Stromal cell of bone marrow (primary cell): ENCODE measurements around the gene RRAS2.
"Not testable (repeated sequence)": the region's sequence is repeated elsewhere in the genome, so short reads cannot be mapped to it uniquely, and the experiment has no call there.

ENCODE experiments used
- DNase-seq: peaks from one replicate; pipeline ENCODE4 v3.0.0-alpha.2; 2012; ENCODE audit warnings: low read depth

RRAS2 gene

GRCh38 chr11:14371249-14371648 is 12.3 kb upstream of the RRAS2 start:
- no peak for DNase-seq

- no peak for DNase-seq
These were observed 11.5 kb upstream of the RRAS2 start for GRCh38 chr11:14370496-14370895.

GRCh38 chr11:14369598-14369997 is 10.6 kb upstream of the RRAS2 start:
- no peak for DNase-seq

GRCh38 chr11:14366936-14367335 is 8.0 kb upstream of the RRAS2 start:
- DNase-seq = no peak

GRCh38 chr11:14364322-14364721 is 5.3 kb upstream of the RRAS2 start:
- no peak for DNase-seq

GRCh38 chr11:14362611-14363010 is 3.6 kb upstream of the RRAS2 start:
- DNase-seq = no peak

- no peak for DNase-seq
These were observed 3.0 kb upstream of the RRAS2 start for GRCh38 chr11:14361951-14362350.

GRCh38 chr11:14360976-14361375 is 2.0 kb upstream of the RRAS2 start:
- no peak for DNase-seq

GRCh38 chr11:14359501-14360031 is 583 bp upstream of the RRAS2 start:
- no peak for DNase-seq

GRCh38 chr11:14357881-14358728 is 878 bp downstream of the RRAS2 start:
- DNase-seq = no peak

- DNase-seq = no peak
These were observed 2.6 kb downstream of the RRAS2 start for GRCh38 chr11:14356342-14356741.

- not testable (repeated sequence) for DNase-seq
These were observed 4.4 kb downstream of the RRAS2 start for GRCh38 chr11:14354604-14355003.

- DNase-seq = no peak
These were observed 8.2 kb downstream of the RRAS2 start for GRCh38 chr11:14350716-14351238.

GRCh38 chr11:14350215-14350614 is 8.8 kb downstream of the RRAS2 start:
- DNase-seq = no peak

- DNase-seq = no peak
These were observed 11.0 kb downstream of the RRAS2 start for GRCh38 chr11:14347991-14348390.

GRCh38 chr11:14347494-14347893 is 11.5 kb downstream of the RRAS2 start:
- no peak for DNase-seq

- no peak for DNase-seq
These were observed 12.6 kb downstream of the RRAS2 start for GRCh38 chr11:14346303-14346955.

GRCh38 chr11:14345668-14346067 is 13.3 kb downstream of the RRAS2 start:
- DNase-seq = no peak

GRCh38 chr11:14345016-14345415 is 14.0 kb downstream of the RRAS2 start:
- not testable (repeated sequence) for DNase-seq

- no peak for DNase-seq
These were observed 16.1 kb downstream of the RRAS2 start for GRCh38 chr11:14342906-14343305.

GRCh38 chr11:14341968-14342367 is 17.0 kb downstream of the RRAS2 start:
- DNase-seq = no peak

- DNase-seq = no peak
These were observed 18.3 kb downstream of the RRAS2 start for GRCh38 chr11:14340721-14341120.

GRCh38 chr11:14339356-14339755 is 19.6 kb downstream of the RRAS2 start:
- no peak for DNase-seq
